HPDE6-E6E7 (cell line): Measurements from ENCODE around the gene TRRAP.
"Not testable (repeated sequence)": the region's sequence is repeated elsewhere in the genome, so short reads cannot be mapped to it uniquely, and the experiment has no call there.

ENCODE experiments used
- DNase-seq: peaks from one replicate; pipeline ENCODE4 v3.0.0; 2011; ENCODE audit warnings: missing footprints; ENCODE audit errors: extremely low spot score

Gene TRRAP

GRCh38 chr7:98866351-98866750, 12.0 kb upstream of the TRRAP start:
- DNase-seq: no peak

DNA sequence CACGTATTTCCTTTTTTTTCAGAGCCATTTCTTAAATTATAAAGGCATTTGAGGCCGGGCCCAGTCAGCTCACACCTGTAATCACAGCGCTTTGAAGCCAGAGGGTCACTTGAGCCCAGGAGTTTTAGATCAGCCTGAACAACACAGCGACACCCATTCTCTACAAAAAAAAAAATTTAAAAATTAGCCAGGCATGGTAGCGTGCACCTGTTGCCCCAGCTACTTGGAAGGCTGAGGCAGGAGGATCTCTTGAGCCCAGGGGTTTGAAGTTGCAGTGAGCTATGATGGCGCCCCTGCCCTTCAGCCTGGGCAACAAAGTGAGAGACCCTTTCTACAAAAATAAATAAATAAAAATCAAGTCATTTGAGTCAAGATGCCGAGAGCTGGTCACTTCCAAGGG, 11.6 kb upstream of the TRRAP start:
- no peak for DNase-seq

DNA sequence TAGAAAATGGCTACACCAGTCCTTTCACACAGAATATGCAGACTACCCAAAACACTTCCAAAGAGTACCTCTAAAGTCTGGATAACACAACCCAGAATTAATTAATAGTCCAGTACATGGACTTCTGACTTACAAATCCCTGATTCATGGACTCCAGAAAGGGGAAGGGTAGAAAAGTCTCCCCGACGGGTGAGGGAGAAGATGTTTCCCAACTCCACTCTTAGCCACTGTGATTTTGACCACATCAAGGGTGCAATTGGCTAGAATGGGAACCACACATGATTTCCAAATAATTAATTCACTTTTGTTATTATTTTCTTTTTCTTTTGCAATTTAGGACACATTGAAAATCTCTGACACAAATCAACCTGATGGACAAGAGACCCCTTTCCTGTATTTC, 9.9 kb upstream of the TRRAP start:
- no peak for DNase-seq

DNA sequence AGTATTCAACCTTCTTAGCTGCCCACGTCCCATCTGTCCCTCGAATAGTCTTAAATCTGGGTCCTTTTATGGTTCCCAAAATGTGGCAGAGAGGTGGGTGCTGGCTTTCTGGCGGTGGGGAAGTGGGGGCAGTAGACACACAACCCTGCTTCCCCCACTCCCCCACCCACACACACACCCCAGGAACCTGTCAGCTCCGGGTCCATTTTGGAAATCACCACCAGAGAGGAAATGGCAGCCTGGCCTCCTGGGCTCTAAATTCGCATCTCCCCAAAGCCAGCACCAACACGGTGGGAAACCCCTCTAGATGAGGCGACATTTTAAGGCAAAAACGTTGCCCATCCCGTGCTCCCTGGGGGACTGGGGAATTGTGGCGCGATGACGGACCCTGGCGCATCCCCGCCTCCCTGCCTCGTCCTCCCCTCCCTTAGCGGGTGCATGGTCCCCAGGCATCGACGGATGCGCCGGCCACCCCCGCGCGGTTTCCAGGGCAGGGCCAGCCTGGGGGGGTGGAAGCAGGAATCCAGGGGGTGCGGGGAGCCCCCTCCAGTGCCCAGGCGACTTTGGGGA, 9.2 kb upstream of the TRRAP start:
- DNase-seq: no peak

- no peak for DNase-seq
These were observed 8.7 kb upstream of the TRRAP start, which contains the start of gene TMEM130 for GRCh38 chr7:98869597-98870120. Gene TMEM130 (minus strand): TSS chr7:98870014. CDS start chr7:98869861, 153 bp downstream.

GRCh38 chr7:98870121-98870651, 8.1 kb upstream of the TRRAP start:
- no peak for DNase-seq

DNA sequence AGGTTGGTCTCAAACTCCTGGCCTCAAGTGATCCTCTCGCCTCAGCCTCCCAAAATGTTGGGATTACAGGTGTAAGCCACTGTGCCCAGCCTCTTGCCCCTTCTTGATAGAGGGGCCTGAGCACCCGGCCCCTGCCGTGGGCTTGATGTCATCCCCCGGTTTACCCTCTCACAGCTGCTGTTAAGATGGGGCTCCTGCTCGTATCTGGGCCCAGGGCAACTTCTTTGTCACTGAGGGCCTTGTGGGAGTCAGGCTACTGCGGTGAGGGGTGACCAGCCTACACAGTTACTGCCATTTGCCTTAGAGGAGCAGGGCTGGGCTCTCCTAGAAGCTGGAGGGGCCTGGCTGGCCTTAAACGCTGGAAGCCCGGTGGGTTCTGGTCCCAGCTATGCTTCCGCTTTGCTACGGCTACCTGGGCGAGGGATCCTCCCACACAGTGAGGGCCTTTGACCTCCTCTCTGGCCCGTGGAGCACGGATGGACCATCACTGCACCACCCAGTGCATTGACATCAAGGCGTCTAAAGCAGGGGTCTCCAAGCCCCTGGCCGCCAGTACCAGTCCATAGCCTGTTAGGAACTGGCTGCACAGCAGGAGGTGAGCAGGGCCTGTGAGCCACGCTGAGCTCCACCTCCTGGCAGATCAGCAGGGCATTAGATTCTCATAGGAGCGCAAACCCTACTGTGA, 7.4 kb upstream of the TRRAP start:
- DNase-seq: no peak

GRCh38 chr7:98872328-98872924, 5.9 kb upstream of the TRRAP start:
- no peak for DNase-seq

GRCh38 chr7:98873610-98874009, 4.7 kb upstream of the TRRAP start:
- not testable (repeated sequence) for DNase-seq

GRCh38 chr7:98874942-98875341, 3.4 kb upstream of the TRRAP start:
- no peak for DNase-seq

- no peak for DNase-seq
These were observed 2.8 kb upstream of the TRRAP start for GRCh38 chr7:98875501-98875900.

DNA sequence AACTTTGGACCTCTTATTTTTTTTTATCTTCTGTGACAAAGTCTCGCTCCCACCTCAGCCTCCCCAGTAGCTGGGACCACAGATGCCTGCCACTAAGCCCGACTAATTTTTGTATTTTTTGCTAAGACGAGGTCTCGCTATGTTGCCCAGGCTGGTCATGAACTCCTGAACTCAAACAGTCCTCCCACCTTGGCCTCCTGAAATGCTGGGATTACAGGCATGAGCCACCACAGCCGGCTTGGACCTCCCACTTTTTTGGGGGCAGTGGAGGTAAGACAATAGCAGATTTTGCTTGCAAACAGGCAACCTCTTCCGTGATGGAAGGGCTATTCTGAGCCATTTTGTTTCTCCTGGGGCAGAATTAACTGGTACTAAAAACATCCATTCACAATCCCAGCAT, 1.2 kb upstream of the TRRAP start:
- DNase-seq: no peak

DNA sequence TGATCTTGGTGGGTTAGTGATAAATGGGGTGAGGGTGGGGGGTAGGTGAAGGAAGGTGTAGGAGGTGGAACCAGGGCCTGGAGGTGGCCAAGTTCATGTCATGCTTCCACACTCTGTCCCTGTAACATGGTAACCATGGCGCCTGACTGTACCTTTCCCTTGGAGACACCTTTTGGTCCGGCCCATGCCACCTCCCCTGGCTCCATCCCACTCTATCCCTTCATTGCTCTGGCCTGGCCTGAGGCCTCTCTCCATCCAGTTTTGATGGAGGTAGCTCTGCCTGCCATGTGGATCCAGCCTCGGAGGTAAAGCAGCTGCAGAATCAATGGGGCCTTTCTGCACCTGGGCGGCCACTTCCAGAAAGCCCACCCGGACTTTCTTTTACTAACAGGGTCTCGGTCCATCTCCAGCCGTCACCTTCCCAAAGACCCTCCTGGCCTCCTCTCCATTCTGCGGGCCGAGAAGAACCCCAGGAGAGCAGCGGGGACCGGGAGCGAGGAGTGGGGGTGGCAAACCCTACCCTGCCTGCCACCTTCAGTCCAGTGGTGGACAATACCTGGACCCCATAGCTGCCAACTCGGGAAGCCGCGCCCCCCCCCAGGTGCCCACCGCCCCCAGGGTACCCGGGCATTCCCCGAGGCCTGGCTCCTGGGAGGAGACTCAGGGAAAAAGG, 504 bp upstream of the TRRAP start:
- no peak for DNase-seq

DNA sequence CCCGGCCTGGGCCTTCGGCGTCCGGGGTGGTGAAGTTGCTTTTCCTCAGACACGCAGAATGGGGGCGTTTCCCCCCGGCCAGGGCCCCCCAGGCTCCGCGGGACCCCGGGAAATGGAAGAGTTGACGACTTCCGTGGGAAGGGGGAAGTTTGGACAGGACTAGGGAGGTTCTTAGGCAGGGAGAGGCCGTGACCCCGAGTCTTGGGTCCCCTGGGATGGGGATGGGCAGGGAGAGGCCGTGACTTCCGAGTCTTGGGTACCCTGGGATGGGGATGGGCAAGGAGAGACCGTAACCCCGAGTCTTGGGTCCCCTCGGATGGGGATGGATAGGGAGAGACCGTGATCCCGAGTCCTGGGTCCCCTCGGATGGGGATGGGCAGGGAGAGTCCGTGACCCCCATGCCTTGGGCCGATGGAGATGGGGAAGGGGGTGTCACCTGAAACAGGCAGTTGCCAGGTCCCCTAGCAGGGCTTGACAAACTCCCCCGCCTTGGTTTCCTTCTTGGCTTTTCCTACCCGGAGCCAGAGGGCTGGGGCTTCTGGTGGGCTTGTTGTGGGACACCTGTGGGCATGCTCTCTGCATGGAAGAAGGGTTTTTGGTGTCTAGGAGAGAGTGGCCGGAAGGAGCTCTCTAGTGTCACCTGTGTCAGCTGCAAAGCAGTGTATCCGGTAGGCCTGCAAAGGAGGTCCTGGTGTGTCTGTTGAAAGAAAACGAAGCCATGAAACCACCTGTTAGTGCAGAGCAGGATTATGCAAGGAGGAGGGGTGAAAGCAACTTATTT, 1.1 kb downstream of the TRRAP start:
- no peak for DNase-seq

- DNase-seq: no peak
These were observed 1.6 kb downstream of the TRRAP start for GRCh38 chr7:98879979-98880315.

DNA sequence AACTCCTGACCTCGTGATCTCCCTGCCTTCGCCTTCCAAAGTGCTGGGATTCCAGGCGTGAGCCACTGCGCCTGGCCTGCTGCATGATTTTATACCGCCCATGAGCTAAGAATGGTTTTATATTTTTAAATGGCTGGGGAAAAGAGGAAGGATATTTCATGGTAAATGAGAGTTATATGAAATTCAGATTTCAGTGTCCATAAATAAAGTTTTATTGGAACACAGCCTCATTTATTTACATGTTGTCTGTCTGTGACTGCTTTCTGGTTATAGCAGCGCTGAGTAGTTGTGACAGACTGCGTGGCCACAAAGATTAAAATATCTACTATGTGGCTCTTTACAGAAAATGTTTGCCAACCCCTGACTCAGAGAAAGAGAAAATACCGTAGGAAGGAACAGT, 2.2 kb downstream of the TRRAP start:
- no peak for DNase-seq

GRCh38 chr7:98881561-98882315, 3.4 kb downstream of the TRRAP start:
- DNase-seq: no peak

GRCh38 chr7:98884416-98884815, 6.1 kb downstream of the TRRAP start:
- DNase-seq: no peak

- no peak for DNase-seq
These were observed 8.7 kb downstream of the TRRAP start for GRCh38 chr7:98887038-98887437.

DNA sequence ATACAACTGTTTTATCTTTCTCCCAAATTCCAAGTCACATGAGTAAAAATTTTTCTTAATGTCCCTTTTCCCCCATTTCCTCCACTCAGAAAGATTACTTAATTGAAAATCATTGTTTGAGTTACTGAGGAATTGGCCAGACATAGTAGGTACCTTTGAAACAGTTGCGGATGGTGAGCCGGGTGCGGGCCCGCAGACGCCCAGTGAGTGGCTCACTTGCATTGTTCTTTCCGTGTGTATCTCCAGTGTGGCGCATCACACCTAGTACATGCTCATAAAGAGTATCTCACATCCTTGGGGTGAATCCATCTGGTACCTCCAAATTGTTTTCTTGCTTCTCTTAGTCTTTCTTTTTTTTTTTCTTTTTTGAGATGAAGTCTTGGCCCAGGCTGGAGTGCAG, 14.3 kb downstream of the TRRAP start:
- DNase-seq: no peak

- DNase-seq: no peak
These were observed 21.5 kb downstream of the TRRAP start for GRCh38 chr7:98899816-98900215.
